ENCODE measurements around the gene APH1A.

GRCh38 chr1:150288382-150288781 lies 19.6 kb upstream of the APH1A start:
- TF ChIP-seq POLR2AphosphoS5 (IDR thresholded peaks at IDR 0.05; ENCODE audit: low read length) (no peak), RELA (IDR thresholded peaks at IDR 0.05; ENCODE audit: borderline replicate concordance, partially characterized antibody) (no peak), PAX8 (IDR thresholded peaks at IDR 0.05) (no peak)
